ENCODE results near the gene EPC1.

Gene EPC1

DNA sequence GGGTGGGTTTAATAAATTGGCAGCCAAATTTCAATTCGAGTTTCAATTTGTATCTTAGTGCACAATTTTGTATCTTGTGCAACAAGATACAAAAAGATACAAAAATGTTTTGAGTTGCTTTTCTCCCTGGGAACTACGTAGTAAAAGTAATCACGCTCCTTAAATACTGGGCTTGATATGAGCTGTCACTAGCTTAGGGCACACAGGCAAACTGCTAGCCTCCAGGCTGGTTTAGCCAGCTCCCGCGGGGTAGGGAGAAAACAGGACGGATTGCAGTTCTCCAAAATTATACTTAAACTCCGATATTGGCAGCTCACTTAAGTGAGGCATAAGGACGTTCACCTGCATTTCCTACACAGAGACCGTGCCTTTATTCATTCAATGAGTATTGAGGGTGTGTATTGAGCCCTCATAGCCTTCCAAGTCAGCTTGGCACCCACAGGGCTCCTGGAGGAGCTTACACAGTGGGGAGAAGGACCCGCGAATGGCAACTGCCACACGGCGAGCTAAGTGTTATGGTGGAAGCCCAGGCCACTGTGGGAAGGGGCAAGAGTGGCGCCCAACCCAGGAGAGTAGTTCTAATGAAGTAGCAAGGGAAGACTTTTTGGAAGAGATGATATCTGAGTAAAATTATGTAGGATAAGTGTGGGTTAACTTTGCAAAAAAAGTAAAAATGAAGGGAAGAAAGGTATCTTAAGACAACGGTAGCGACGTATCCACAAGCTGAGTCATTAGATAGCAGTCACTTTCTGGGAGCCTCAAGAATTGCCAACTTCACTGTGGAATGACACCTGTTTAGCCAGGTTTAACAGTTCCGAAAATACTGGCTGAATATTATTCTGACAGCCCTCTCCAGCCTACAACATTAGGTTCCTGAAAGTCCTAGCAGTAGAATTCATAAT is 1.6 kb upstream of the EPC1 start:
- no peaks in the 10 kb centered on the region for H3K9me3 ChIP-seq (ENCODE audit: control insufficient read depth, insufficient read depth, low read length)
- H3K27me3 ChIP-seq (ENCODE audit: control insufficient read depth, insufficient read depth, low read length): no peaks in the 10 kb centered on the region
- H3K36me3 ChIP-seq (ENCODE audit: control insufficient read depth, insufficient read depth, low read length): no peaks in the 10 kb centered on the region
- H3K9ac ChIP-seq (ENCODE audit: low read depth, low read length): no peak overlapping the region
- H3K4me3 ChIP-seq (ENCODE audit: low read depth, low read length): no peak overlapping the region
- no peaks in the 10 kb centered on the region for H3K4me1 ChIP-seq (ENCODE audit: control insufficient read depth, insufficient read depth, low read length)

- Histone ChIP-seq H3K9ac (ENCODE audit: low read depth, low read length) (peak overlapping the region; percentile 100), H3K4me1 (ENCODE audit: control insufficient read depth, insufficient read depth, low read length) (peaks cover 1% of the 10 kb centered on the region), H3K9me3 (ENCODE audit: control insufficient read depth, insufficient read depth, low read length) (no peaks in the 10 kb centered on the region), H3K27me3 (ENCODE audit: control insufficient read depth, insufficient read depth, low read length) (no peaks in the 10 kb centered on the region), H3K4me3 (ENCODE audit: low read depth, low read length) (peak overlapping the region; percentile 96), H3K36me3 (ENCODE audit: control insufficient read depth, insufficient read depth, low read length) (no peaks in the 10 kb centered on the region)
These were observed 535 bp upstream of the EPC1 start for GRCh38 chr10:32347363-32348022.

GRCh38 chr10:32346134-32346550 is 816 bp downstream of the EPC1 start:
- Histone ChIP-seq H3K36me3 (ENCODE audit: control insufficient read depth, insufficient read depth, low read length) (no peaks in the 10 kb centered on the region), H3K4me1 (ENCODE audit: control insufficient read depth, insufficient read depth, low read length) (peaks cover 5% of the 10 kb centered on the region), H3K9me3 (ENCODE audit: control insufficient read depth, insufficient read depth, low read length) (no peaks in the 10 kb centered on the region), H3K9ac (ENCODE audit: low read depth, low read length) (peak overlapping the region; percentile 100), H3K4me3 (ENCODE audit: low read depth, low read length) (peak overlapping the region; percentile 96), H3K27me3 (ENCODE audit: control insufficient read depth, insufficient read depth, low read length) (no peaks in the 10 kb centered on the region)

DNA sequence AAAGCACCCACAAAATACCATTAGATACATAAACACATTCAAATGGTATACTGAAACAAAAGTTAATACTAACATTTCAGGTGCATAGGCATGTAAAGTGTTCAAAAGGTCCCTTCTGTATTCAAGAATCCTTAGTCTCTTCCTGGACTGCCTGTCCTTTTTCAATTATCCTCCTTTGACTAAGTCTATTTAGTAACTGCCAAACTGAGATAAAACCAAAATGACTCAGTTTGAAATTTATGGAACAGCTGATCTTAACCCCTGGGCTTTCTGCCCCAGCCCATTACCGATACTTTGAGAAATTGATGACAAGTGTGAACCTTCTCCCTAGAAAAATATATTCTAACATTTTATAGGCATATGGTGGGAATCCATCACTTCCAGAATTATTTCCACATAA is 5.4 kb downstream of the EPC1 start:
- peaks cover 5% of the 10 kb centered on the region for H3K4me1 ChIP-seq (ENCODE audit: control insufficient read depth, insufficient read depth, low read length)
- H3K4me3 ChIP-seq (ENCODE audit: low read depth, low read length): no peak overlapping the region
- H3K36me3 ChIP-seq (ENCODE audit: control insufficient read depth, insufficient read depth, low read length): no peaks in the 10 kb centered on the region
- no peaks in the 10 kb centered on the region for H3K27me3 ChIP-seq (ENCODE audit: control insufficient read depth, insufficient read depth, low read length)
- H3K9me3 ChIP-seq (ENCODE audit: control insufficient read depth, insufficient read depth, low read length): no peaks in the 10 kb centered on the region
- H3K9ac ChIP-seq (ENCODE audit: low read depth, low read length): no peak overlapping the region

- Histone ChIP-seq H3K36me3 (ENCODE audit: control insufficient read depth, insufficient read depth, low read length) (no peaks in the 10 kb centered on the region), H3K9me3 (ENCODE audit: control insufficient read depth, insufficient read depth, low read length) (no peaks in the 10 kb centered on the region), H3K4me3 (ENCODE audit: low read depth, low read length) (no peak overlapping the region), H3K27me3 (ENCODE audit: control insufficient read depth, insufficient read depth, low read length) (no peaks in the 10 kb centered on the region), H3K9ac (ENCODE audit: low read depth, low read length) (no peak overlapping the region), H3K4me1 (ENCODE audit: control insufficient read depth, insufficient read depth, low read length) (peaks cover 5% of the 10 kb centered on the region)
These were observed 6.3 kb downstream of the EPC1 start for GRCh38 chr10:32340596-32341180.

DNA sequence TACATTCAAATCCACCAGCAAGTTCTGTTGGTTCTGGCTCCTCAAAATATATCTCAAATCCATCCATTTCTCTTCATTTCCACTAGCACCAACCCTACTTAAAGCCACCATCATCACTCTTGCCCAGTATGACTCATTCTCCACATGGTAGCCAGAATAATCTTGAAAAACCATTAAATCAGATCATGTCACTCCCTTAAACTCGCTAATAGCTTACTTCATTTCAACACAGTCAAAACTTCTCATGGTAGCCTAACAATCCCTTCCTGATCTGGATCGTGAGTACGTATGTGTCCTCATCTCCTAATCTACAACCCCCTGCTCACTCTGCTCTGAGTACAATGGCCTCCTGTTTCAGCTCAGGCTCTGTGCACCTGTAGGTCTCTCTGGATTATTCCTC is 8.7 kb downstream of the EPC1 start:
- H3K4me1 ChIP-seq (ENCODE audit: control insufficient read depth, insufficient read depth, low read length): peaks cover 14% of the 10 kb centered on the region
- H3K4me3 ChIP-seq (ENCODE audit: low read depth, low read length): no peak overlapping the region
- no peaks in the 10 kb centered on the region for H3K36me3 ChIP-seq (ENCODE audit: control insufficient read depth, insufficient read depth, low read length)
- no peak overlapping the region for H3K9ac ChIP-seq (ENCODE audit: low read depth, low read length)
- no peaks in the 10 kb centered on the region for H3K9me3 ChIP-seq (ENCODE audit: control insufficient read depth, insufficient read depth, low read length)
- no peaks in the 10 kb centered on the region for H3K27me3 ChIP-seq (ENCODE audit: control insufficient read depth, insufficient read depth, low read length)

- Histone ChIP-seq H3K36me3 (ENCODE audit: control insufficient read depth, insufficient read depth, low read length) (no peaks in the 10 kb centered on the region), H3K9ac (ENCODE audit: low read depth, low read length) (no peak overlapping the region), H3K4me3 (ENCODE audit: low read depth, low read length) (no peak overlapping the region), H3K27me3 (ENCODE audit: control insufficient read depth, insufficient read depth, low read length) (no peaks in the 10 kb centered on the region), H3K9me3 (ENCODE audit: control insufficient read depth, insufficient read depth, low read length) (no peaks in the 10 kb centered on the region), H3K4me1 (ENCODE audit: control insufficient read depth, insufficient read depth, low read length) (peaks cover 12% of the 10 kb centered on the region)
These were observed 9.6 kb downstream of the EPC1 start for GRCh38 chr10:32337350-32337749.

GRCh38 chr10:32333849-32334248 is 13.1 kb downstream of the EPC1 start:
- Histone ChIP-seq H3K4me3 (ENCODE audit: low read depth, low read length) (no peak overlapping the region), H3K9ac (ENCODE audit: low read depth, low read length) (no peak overlapping the region), H3K4me1 (ENCODE audit: control insufficient read depth, insufficient read depth, low read length) (peaks cover 33% of the 10 kb centered on the region), H3K9me3 (ENCODE audit: control insufficient read depth, insufficient read depth, low read length) (no peaks in the 10 kb centered on the region), H3K36me3 (ENCODE audit: control insufficient read depth, insufficient read depth, low read length) (no peaks in the 10 kb centered on the region), H3K27me3 (ENCODE audit: control insufficient read depth, insufficient read depth, low read length) (no peaks in the 10 kb centered on the region)

DNA sequence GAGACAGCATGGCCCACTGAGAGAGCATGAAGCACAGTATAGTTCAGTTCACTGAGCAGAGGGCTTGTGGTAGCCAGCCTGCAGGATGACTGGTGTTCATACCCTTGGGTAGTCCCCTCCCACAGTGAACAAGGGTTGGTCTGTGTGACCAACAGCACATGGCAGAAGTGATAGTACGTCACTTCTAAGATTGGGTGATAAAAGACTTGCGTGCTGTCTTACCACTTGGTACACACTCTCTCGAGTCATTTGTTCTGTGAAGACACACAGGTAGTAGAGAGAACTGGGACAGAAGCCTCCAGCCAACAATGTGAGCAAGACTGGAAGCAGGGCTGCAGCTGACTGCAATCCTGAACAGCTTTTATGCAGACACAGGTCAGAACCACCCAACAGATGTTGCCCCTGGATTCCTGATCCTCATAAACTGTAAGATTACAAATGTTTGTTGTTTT is 14.6 kb downstream of the EPC1 start:
- H3K27me3 ChIP-seq (ENCODE audit: control insufficient read depth, insufficient read depth, low read length): no peaks in the 10 kb centered on the region
- no peak overlapping the region for H3K9ac ChIP-seq (ENCODE audit: low read depth, low read length)
- no peaks in the 10 kb centered on the region for H3K9me3 ChIP-seq (ENCODE audit: control insufficient read depth, insufficient read depth, low read length)
- H3K36me3 ChIP-seq (ENCODE audit: control insufficient read depth, insufficient read depth, low read length): no peaks in the 10 kb centered on the region
- peaks cover 43% of the 10 kb centered on the region for H3K4me1 ChIP-seq (ENCODE audit: control insufficient read depth, insufficient read depth, low read length)
- no peak overlapping the region for H3K4me3 ChIP-seq (ENCODE audit: low read depth, low read length)

DNA sequence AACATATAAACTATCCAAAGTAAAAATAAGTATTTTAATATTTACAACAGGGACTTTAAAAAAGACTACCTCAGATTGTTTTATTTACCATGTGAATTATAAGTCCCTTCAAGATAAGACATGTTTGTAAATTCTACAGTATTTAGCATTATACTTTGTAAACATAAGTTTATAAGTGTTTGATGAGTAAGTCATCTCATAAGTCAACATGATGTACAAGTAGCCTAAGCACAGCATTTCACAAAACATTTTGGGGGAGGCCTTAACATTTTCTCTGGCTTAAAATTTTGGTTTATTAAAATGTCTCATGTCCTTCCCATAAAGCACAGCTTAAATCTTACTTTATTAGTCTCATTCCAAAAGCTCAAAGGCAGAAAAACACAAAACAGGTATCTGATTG is 15.4 kb downstream of the EPC1 start:
- Histone ChIP-seq H3K9ac (ENCODE audit: low read depth, low read length) (no peak overlapping the region), H3K4me1 (ENCODE audit: control insufficient read depth, insufficient read depth, low read length) (peaks cover 47% of the 10 kb centered on the region), H3K27me3 (ENCODE audit: control insufficient read depth, insufficient read depth, low read length) (no peaks in the 10 kb centered on the region), H3K36me3 (ENCODE audit: control insufficient read depth, insufficient read depth, low read length) (no peaks in the 10 kb centered on the region), H3K4me3 (ENCODE audit: low read depth, low read length) (no peak overlapping the region), H3K9me3 (ENCODE audit: control insufficient read depth, insufficient read depth, low read length) (no peaks in the 10 kb centered on the region)

DNA sequence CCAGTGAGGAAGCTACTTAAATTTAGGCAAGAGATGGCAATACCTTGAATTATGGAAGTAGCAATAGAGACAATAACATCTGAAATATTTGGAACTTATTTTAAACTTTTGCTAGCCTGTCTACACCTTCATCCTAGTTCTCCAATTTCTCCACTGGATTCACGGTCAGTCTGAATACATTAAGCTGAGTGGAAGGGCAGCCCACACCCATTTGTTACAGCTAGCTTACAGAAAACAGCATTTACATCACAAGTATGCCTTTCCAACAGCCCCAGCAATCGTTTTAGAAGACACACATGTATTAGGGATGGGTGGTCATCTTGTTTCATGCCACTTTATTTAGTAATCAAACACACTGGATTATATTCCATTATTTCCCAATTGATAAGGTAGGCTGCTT is 16.7 kb downstream of the EPC1 start:
- Histone ChIP-seq H3K27me3 (ENCODE audit: control insufficient read depth, insufficient read depth, low read length) (no peaks in the 10 kb centered on the region), H3K4me3 (ENCODE audit: low read depth, low read length) (no peak overlapping the region), H3K4me1 (ENCODE audit: control insufficient read depth, insufficient read depth, low read length) (peaks cover 49% of the 10 kb centered on the region), H3K9ac (ENCODE audit: low read depth, low read length) (no peak overlapping the region), H3K9me3 (ENCODE audit: control insufficient read depth, insufficient read depth, low read length) (no peaks in the 10 kb centered on the region), H3K36me3 (ENCODE audit: control insufficient read depth, insufficient read depth, low read length) (no peaks in the 10 kb centered on the region)
